ENCODE measurements around the gene RESP18. TPM values are rescaled to one million over a fixed set of nuclear protein-coding genes. Genes with fewer than 3 reads are reported as not detected.

The RESP18 gene
- polyA plus RNA-seq, 1 donor from 2014 or later: not detected

GRCh38 chr2:219290381-219291171, 42.0 kb downstream of the RESP18 start:
- no peaks in the 10 kb centered on the region for H3K36me3 ChIP-seq (ENCODE audit: insufficient read depth, low read length)
- no peak overlapping the region for H3K4me2 ChIP-seq (ENCODE audit: low read length)
- no peaks in the 10 kb centered on the region for H4K20me1 ChIP-seq (ENCODE audit: insufficient read depth)
- H3K79me2 ChIP-seq (replicated peaks; ENCODE audit: insufficient read depth, low read length): no peaks in the 10 kb centered on the region
- H3K9ac ChIP-seq (ENCODE audit: low read length): no peak overlapping the region
- H3K4me3 ChIP-seq (ENCODE audit: low read length): no peak overlapping the region
- H3F3A ChIP-seq (ENCODE audit: insufficient read depth, low read length, poor library complexity, severe bottlenecking): no peaks in the 10 kb centered on the region
- no peaks in the 10 kb centered on the region for H3K9me2 ChIP-seq (ENCODE audit: insufficient read depth, low read length)
- TF ChIP-seq MXI1 (conservative IDR thresholded peaks at IDR 0.05; ENCODE audit: poor library complexity, severe bottlenecking) (no peak), SMC3 (conservative IDR thresholded peaks at IDR 0.05; ENCODE audit: poor library complexity) (no peak), TAF1 (IDR thresholded peaks at IDR 0.05; ENCODE audit: low read depth) (no peak), POLR2AphosphoS5 (IDR thresholded peaks at IDR 0.05) (peak; percentile 6), REST (IDR thresholded peaks at IDR 0.05; ENCODE audit: borderline replicate concordance) (no peak), CTCF (IDR thresholded peaks at IDR 0.05; ENCODE audit: poor library complexity, severe bottlenecking) (no peak)
- no peak overlapping the region for H3K27ac ChIP-seq (ENCODE audit: low read length)
- H3K9me3 ChIP-seq (ENCODE audit: low read length): no peaks in the 10 kb centered on the region
- no peaks in the 10 kb centered on the region for H3K27me3 ChIP-seq (ENCODE audit: insufficient read depth, low read depth, low read length)
- H2AFZ ChIP-seq (ENCODE audit: low read depth, low read length): no peak overlapping the region

GRCh38 chr2:219289537-219290361, 42.8 kb downstream of the RESP18 start:
- no peaks in the 10 kb centered on the region for H3F3A ChIP-seq (ENCODE audit: insufficient read depth, low read length, poor library complexity, severe bottlenecking)
- TF ChIP-seq SMC3 (conservative IDR thresholded peaks at IDR 0.05; ENCODE audit: poor library complexity): no peak
- no peak for TF ChIP-seq EP300 (conservative IDR thresholded peaks at IDR 0.05; ENCODE audit: poor library complexity, severe bottlenecking)
- TF ChIP-seq EZH2 (IDR thresholded peaks at IDR 0.05; ENCODE audit: borderline replicate concordance, insufficient read depth, low read length, poor library complexity, severe bottlenecking): no peak
- TF ChIP-seq CTCF (IDR thresholded peaks at IDR 0.05; ENCODE audit: poor library complexity, severe bottlenecking): no peak
- TF ChIP-seq POLR2AphosphoS5 (IDR thresholded peaks at IDR 0.05): no peak
- no peak for TF ChIP-seq TAF1 (IDR thresholded peaks at IDR 0.05; ENCODE audit: low read depth)
- no peak for TF ChIP-seq REST (IDR thresholded peaks at IDR 0.05; ENCODE audit: borderline replicate concordance)
- TF ChIP-seq RAD21 (conservative IDR thresholded peaks at IDR 0.05): no peak
- TF ChIP-seq MXI1 (conservative IDR thresholded peaks at IDR 0.05; ENCODE audit: poor library complexity, severe bottlenecking): no peak
- H4K20me1 ChIP-seq (ENCODE audit: insufficient read depth): no peaks in the 10 kb centered on the region
- H3K9me3 ChIP-seq (ENCODE audit: low read length): no peaks in the 10 kb centered on the region
- no peak overlapping the region for H2AFZ ChIP-seq (ENCODE audit: low read depth, low read length)
- H3K4me2 ChIP-seq (ENCODE audit: low read length): no peak overlapping the region
- H3K4me3 ChIP-seq (ENCODE audit: low read length): no peak overlapping the region
- no peak overlapping the region for H3K9ac ChIP-seq (ENCODE audit: low read length)
- no peaks in the 10 kb centered on the region for H3K36me3 ChIP-seq (ENCODE audit: insufficient read depth, low read length)
- no peaks in the 10 kb centered on the region for H3K9me2 ChIP-seq (ENCODE audit: insufficient read depth, low read length)
- no peaks in the 10 kb centered on the region for H3K79me2 ChIP-seq (replicated peaks; ENCODE audit: insufficient read depth, low read length)
- H3K27ac ChIP-seq (ENCODE audit: low read length): no peak overlapping the region
- no peaks in the 10 kb centered on the region for H3K27me3 ChIP-seq (ENCODE audit: insufficient read depth, low read depth, low read length)
